Smooth muscle cell (in vitro differentiated cells): Measurements from ENCODE around the gene POLR2L. TPM values are rescaled to one million over a fixed set of nuclear protein-coding genes. Genes with fewer than 3 reads are reported as not detected.
A peak's percentile ranks its signal among the peaks of the same experiment; 100 is the strongest.

Experiments
- DNase-seq: peaks from one replicate; lab custom pipeline; 2025; ENCODE audit not compliant: unreplicated experiment; lab: John Stamatoyannopoulos, UW
- H2AFZ ChIP-seq: fragments of 200-600 bp; sonication (generic); 2 replicates; pipeline ENCODE4 v1.6.0; 2016; ENCODE audit warnings: antibody characterized with exemption, low read depth, mild to moderate bottlenecking
- H3F3A ChIP-seq: fragments of 200-600 bp; sonication (generic); 2 replicates; pipeline ENCODE4 v1.6.0; 2017; ENCODE audit warnings: antibody characterized with exemption, low read depth
- H3K27ac ChIP-seq: fragments of 200-600 bp; sonication (generic); 2 replicates; pipeline ENCODE4 v1.5.1; 2016; ENCODE audit warnings: low read depth, mild to moderate bottlenecking
- H3K27me3 ChIP-seq: fragments of 200-600 bp; sonication (generic); 2 replicates; pipeline ENCODE4 v1.6.1; 2016; ENCODE audit warnings: low read depth, mild to moderate bottlenecking
- H3K36me3 ChIP-seq: fragments of 200-600 bp; sonication (generic); 2 replicates; pipeline ENCODE4 v1.5.1; 2016; ENCODE audit warnings: low read depth
- H3K4me1 ChIP-seq: fragments of 200-600 bp; sonication (generic); 2 replicates; pipeline ENCODE4 v1.5.1; 2016; ENCODE audit warnings: low read depth
- H3K4me2 ChIP-seq: fragments of 200-600 bp; sonication (generic); 2 replicates; pipeline ENCODE4 v1.6.0; 2016; ENCODE audit warnings: mild to moderate bottlenecking
- H3K4me3 ChIP-seq: fragments of 200-600 bp; sonication (generic); 2 replicates; pipeline ENCODE4 v1.5.1; 2016; ENCODE audit warnings: mild to moderate bottlenecking
- H3K79me2 ChIP-seq: fragments of 200-600 bp; sonication (generic); 2 replicates; pipeline ENCODE4 v1.6.0; 2016; ENCODE audit warnings: low read depth, mild to moderate bottlenecking
- H3K9ac ChIP-seq: fragments of 200-600 bp; sonication (generic); 2 replicates; pipeline ENCODE4 v1.6.0; 2016; ENCODE audit warnings: low read depth
- H3K9me3 ChIP-seq: fragments of 200-600 bp; sonication (generic); replicated peaks from 2 replicates; pipeline ENCODE4 v1.5.1; 2016; ENCODE audit warnings: low read depth
- H4K20me1 ChIP-seq: fragments of 200-600 bp; sonication (generic); 2 replicates; pipeline ENCODE4 v1.6.0; 2016; ENCODE audit warnings: low read depth
- CTCF ChIP-seq: fragments of 200-600 bp; sonication (generic); IDR thresholded peaks from 2 replicates; pipeline ENCODE4 v1.5.1; 2017; ENCODE audit warnings: borderline replicate concordance, mild to moderate bottlenecking, antibody characterized with exemption; ENCODE audit not compliant: insufficient read depth, poor library complexity, severe bottlenecking
- WGBS: methylation state at CpG from one replicate; pipeline ENCODE4 v1.1.7; 2016; ENCODE audit warnings: low lambda C conversion rate; 5-methylcytosine and 5-hydroxymethylcytosine counted together
- polyA plus RNA-seq: library from polyadenylated mRNA; unstranded; fragments of >200 nt; fragmentation: Nextera tagmentation; extraction: Ambion mirVana; gene quantifications from 2 replicates; pipeline ENCODE4 v1.2.1, GENCODE V29; 2016
- total RNA-seq: library from RNA; depleted of rRNA; stranded (reverse); fragments of >200 nt; gene quantifications from 2 replicates; pipeline ENCODE4 v1.2.3, GENCODE V29; 2014

The POLR2L gene
- total and polyA plus RNA-seq, 2 experiments from 2014 or later = 51.4 to 380 TPM

GRCh38 chr11:800473-800872, 41.9 kb downstream of the POLR2L start:
- Histone ChIP-seq H3K9ac (no peak overlapping the region), H3F3A (peaks cover 4% of the 10 kb centered on the region), H3K27ac (no peak overlapping the region), H3K36me3 (no peaks in the 10 kb centered on the region), H3K4me2 (no peak overlapping the region), H3K79me2 (no peaks in the 10 kb centered on the region), H3K4me3 (no peak overlapping the region), H3K4me1 (peaks cover 26% of the 10 kb centered on the region), H4K20me1 (peaks cover 14% of the 10 kb centered on the region), H2AFZ (no peak overlapping the region), H3K9me3 (no peaks in the 10 kb centered on the region), H3K27me3 (no peaks in the 10 kb centered on the region)
- TF ChIP-seq CTCF = no peak
- no peak for DNase-seq
- WGBS = 97% methylated on average over 25 of the region's 30 CpGs

- TF ChIP-seq CTCF = no peak
- Histone ChIP-seq H3K36me3 (no peaks in the 10 kb centered on the region), H3K4me2 (no peak overlapping the region), H3K9ac (no peak overlapping the region), H2AFZ (no peak overlapping the region), H4K20me1 (peaks cover 14% of the 10 kb centered on the region), H3K79me2 (no peaks in the 10 kb centered on the region), H3F3A (peaks cover 4% of the 10 kb centered on the region), H3K27ac (no peak overlapping the region), H3K4me1 (peaks cover 25% of the 10 kb centered on the region), H3K4me3 (no peak overlapping the region), H3K9me3 (no peaks in the 10 kb centered on the region), H3K27me3 (no peaks in the 10 kb centered on the region)
- WGBS = 97% methylated on average over 27 of the region's 32 CpGs
- DNase-seq = no peak
Measured at GRCh38 chr11:799641-800316, 42.5 kb downstream of the POLR2L start.

- H3K79me2 ChIP-seq = no peaks in the 10 kb centered on the region
- H3K9me3 ChIP-seq = no peaks in the 10 kb centered on the region
- peaks cover 16% of the 10 kb centered on the region for H3K4me1 ChIP-seq
- no peak within 1 kb of the TSS for H2AFZ ChIP-seq
- WGBS = 29% methylated on average over 9 of the region's 69 CpGs
- peak within 1 kb of the TSS; percentile 84 for H3K9ac ChIP-seq
- peak within 1 kb of the TSS; percentile 83 for H3K27ac ChIP-seq
- peaks cover 4% of the 10 kb centered on the region for H3F3A ChIP-seq
- peaks cover 18% of the 10 kb centered on the region for H4K20me1 ChIP-seq
- peak; percentile 71 for TF ChIP-seq CTCF
- H3K27me3 ChIP-seq = no peaks in the 10 kb centered on the region
- peak; percentile 68 for DNase-seq
- H3K4me2 ChIP-seq = peak within 1 kb of the TSS; percentile 98
- peak within 1 kb of the TSS; percentile 70 for H3K4me3 ChIP-seq
- H3K36me3 ChIP-seq = no peaks in the 10 kb centered on the region
Measured at GRCh38 chr11:798093-798713, 44.1 kb downstream of the POLR2L start, which contains the start of gene SLC25A22. Gene SLC25A22 (minus strand): TSS chr11:798281. CDS start chr11:795006, 3,275 bp downstream.
